ENCODE data around the gene MRI1. TPM values are rescaled to one million over a fixed set of nuclear protein-coding genes. Genes with fewer than 3 reads are reported as not detected.
A peak's percentile ranks its signal among the peaks of the same experiment; 100 is the strongest.

MRI1 gene
- polyA plus RNA-seq, 3 donors, result 3.8 to 48.9 (median 4.4) TPM

- peaks cover 20 to 29% of the 10 kb centered on the region in 2 donors for H3K36me3 ChIP-seq (replicated peaks in 1 of 2; ENCODE audit: control insufficient read depth in 1 of 2, insufficient read depth in 2 of 2, low read length in 2 of 2)
- H3K79me2 ChIP-seq (ENCODE audit: insufficient read depth, low read length), result no peaks in the 10 kb centered on the region
- H3K4me1 ChIP-seq (ENCODE audit: control insufficient read depth in 1 of 2, insufficient read depth in 2 of 2, low read length in 2 of 2), result peaks cover 4 to 12% of the 10 kb centered on the region in 2 donors
- no peaks in the 10 kb centered on the region for H3K27me3 ChIP-seq (ENCODE audit: control insufficient read depth in 2 of 2, insufficient read depth in 2 of 2, low read length in 2 of 2)
- H3K4me2 ChIP-seq (replicated peaks; ENCODE audit: extremely low read depth, low read length, poor library complexity, severe bottlenecking), result no peak overlapping the region
- no peaks in the 10 kb centered on the region for H3K9me3 ChIP-seq (replicated peaks in 1 of 2; ENCODE audit: control insufficient read depth in 1 of 2, insufficient read depth in 1 of 2, low read length in 2 of 2)
- peaks cover 0 to 3% (median 0%) of the 10 kb centered on the region in 7 donors for H3K9me3 Mint-ChIP-seq
- peak overlapping the region; percentile 42 for H2AFZ ChIP-seq (ENCODE audit: insufficient read depth, low read depth, low read length, poor library complexity, severe bottlenecking)
- H4K20me1 ChIP-seq (ENCODE audit: insufficient read depth, low read length), result peaks cover under 1% of the 10 kb centered on the region
- no peak overlapping the region for H3K9ac ChIP-seq (ENCODE audit: insufficient read depth, low read length, poor library complexity, severe bottlenecking)
- WGBS (ENCODE audit: insufficient coverage), result 13% methylated on average over 1 of the region's 5 CpGs
- no peak overlapping the region for H3K4me3 ChIP-seq (replicated peaks in 1 of 3; ENCODE audit: low read depth in 2 of 3, low read length in 3 of 3)
- H3K36me3 Mint-ChIP-seq, result peaks cover 24 to 27% of the 10 kb centered on the region in 2 donors
- H3K4me3 Mint-ChIP-seq, result no peak overlapping the region
- H3K27ac Mint-ChIP-seq, result no peak overlapping the region
- no peak for TF ChIP-seq CTCF (IDR thresholded peaks at IDR 0.05)
- DNase-seq, result no peak
- peaks cover 13% of the 10 kb centered on the region for H3K4me1 Mint-ChIP-seq
- intact Hi-C loops (cut with micrococcal nuclease), result loop anchor here in 1 of 2 donors (5.0 kb wide), 1 partner anchor 86 kb away; no protein-coding TSS in a partner anchor
- peaks cover 0 to 3% (median 0%) of the 10 kb centered on the region in 3 donors for H3K27me3 Mint-ChIP-seq (ENCODE audit: low read depth in 3 of 3)
- no peak overlapping the region for H3K27ac ChIP-seq (ENCODE audit: low read depth in 1 of 2, low read length in 2 of 2)
Observed at GRCh38 chr19:13781547-13781946, 17.2 kb downstream of the MRI1 start.

- H4K20me1 ChIP-seq (ENCODE audit: insufficient read depth, low read length), result no peaks in the 10 kb centered on the region
- H3K27ac ChIP-seq (ENCODE audit: low read depth in 1 of 2, low read length in 2 of 2), result no peak overlapping the region
- no peaks in the 10 kb centered on the region for H3K9me3 ChIP-seq (replicated peaks in 1 of 2; ENCODE audit: control insufficient read depth in 1 of 2, insufficient read depth in 1 of 2, low read length in 2 of 2)
- H3K4me3 Mint-ChIP-seq, result no peak overlapping the region
- H3K79me2 ChIP-seq (ENCODE audit: insufficient read depth, low read length), result no peaks in the 10 kb centered on the region
- peaks cover 12 to 20% of the 10 kb centered on the region in 2 donors for H3K4me1 ChIP-seq (ENCODE audit: control insufficient read depth in 1 of 2, insufficient read depth in 2 of 2, low read length in 2 of 2)
- peaks cover 18% of the 10 kb centered on the region for H3K4me1 Mint-ChIP-seq
- no peak overlapping the region for H3K4me3 ChIP-seq (replicated peaks in 1 of 3; ENCODE audit: low read depth in 2 of 3, low read length in 3 of 3)
- 100% methylated on average over 3 of the region's 8 CpGs for WGBS (ENCODE audit: insufficient coverage)
- H3K27ac Mint-ChIP-seq, result no peak overlapping the region
- peaks cover 19 to 20% of the 10 kb centered on the region in 2 donors for H3K36me3 Mint-ChIP-seq
- H3K4me2 ChIP-seq (replicated peaks; ENCODE audit: extremely low read depth, low read length, poor library complexity, severe bottlenecking), result no peak overlapping the region
- peaks cover 19% of the 10 kb centered on the region in 2 donors for H3K36me3 ChIP-seq (replicated peaks in 1 of 2; ENCODE audit: control insufficient read depth in 1 of 2, insufficient read depth in 2 of 2, low read length in 2 of 2)
- H3K9ac ChIP-seq (ENCODE audit: insufficient read depth, low read length, poor library complexity, severe bottlenecking), result no peak overlapping the region
- intact Hi-C loops (cut with micrococcal nuclease), result loop anchor here in 1 of 2 donors (5.0 kb wide), 1 partner anchor 85 kb away; no protein-coding TSS in a partner anchor
- peaks cover 0 to 3% (median 0%) of the 10 kb centered on the region in 3 donors for H3K27me3 Mint-ChIP-seq (ENCODE audit: low read depth in 3 of 3)
- peaks cover 0 to 3% (median 0%) of the 10 kb centered on the region in 7 donors for H3K9me3 Mint-ChIP-seq
- no peak for DNase-seq
- no peak overlapping the region for H2AFZ ChIP-seq (ENCODE audit: insufficient read depth, low read depth, low read length, poor library complexity, severe bottlenecking)
- H3K27me3 ChIP-seq (ENCODE audit: control insufficient read depth in 2 of 2, insufficient read depth in 2 of 2, low read length in 2 of 2), result no peaks in the 10 kb centered on the region
- no peak for TF ChIP-seq CTCF (IDR thresholded peaks at IDR 0.05)
Observed at GRCh38 chr19:13782537-13782936, 18.2 kb downstream of the MRI1 start.
